ENCODE measurements around the gene UST.

The UST gene, protein sequence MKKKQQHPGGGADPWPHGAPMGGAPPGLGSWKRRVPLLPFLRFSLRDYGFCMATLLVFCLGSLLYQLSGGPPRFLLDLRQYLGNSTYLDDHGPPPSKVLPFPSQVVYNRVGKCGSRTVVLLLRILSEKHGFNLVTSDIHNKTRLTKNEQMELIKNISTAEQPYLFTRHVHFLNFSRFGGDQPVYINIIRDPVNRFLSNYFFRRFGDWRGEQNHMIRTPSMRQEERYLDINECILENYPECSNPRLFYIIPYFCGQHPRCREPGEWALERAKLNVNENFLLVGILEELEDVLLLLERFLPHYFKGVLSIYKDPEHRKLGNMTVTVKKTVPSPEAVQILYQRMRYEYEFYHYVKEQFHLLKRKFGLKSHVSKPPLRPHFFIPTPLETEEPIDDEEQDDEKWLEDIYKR

DNA sequence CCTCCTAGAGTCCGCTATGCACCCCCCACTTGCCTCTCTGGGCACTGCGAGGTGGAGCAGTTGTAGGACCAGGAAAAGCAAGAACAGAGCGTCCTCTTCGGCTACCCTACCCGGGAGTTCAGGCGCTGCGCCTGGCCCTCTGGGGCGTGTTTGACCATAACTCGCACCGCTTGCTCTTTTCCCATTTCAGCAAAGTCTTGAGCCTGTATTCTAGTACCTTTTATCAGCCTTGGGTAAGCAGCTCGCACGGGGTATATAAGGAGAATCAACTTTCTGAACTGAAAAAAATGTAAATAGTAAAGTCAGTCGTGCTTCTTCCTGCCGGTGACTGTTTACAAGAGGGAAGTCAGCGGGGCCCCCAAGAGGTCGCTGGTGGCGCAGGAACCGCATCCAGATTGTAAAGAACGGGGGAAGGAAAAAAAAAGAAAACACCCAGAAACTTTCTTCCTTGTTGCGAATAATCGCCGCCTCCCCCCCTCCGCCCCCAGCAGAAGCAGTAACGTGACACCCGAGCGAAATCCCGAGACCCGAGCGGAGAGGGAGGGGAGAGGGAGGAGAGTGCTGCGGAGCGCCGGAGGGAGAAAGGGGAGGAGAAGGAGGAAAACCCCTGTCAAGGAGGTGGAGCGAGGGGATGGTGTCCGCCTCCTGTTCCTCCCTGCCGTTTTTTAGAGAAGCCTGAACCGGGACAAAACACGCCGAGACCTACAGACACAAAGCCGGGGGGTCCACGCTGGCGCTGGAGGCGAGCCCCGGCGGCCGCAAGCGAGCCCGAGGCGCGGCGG lies at the start of gene UST:
TSS of gene UST (plus strand) at position 668 of the 782 bp plus-strand sequence. CDS start 401 bp downstream, outside the sequence.
- peak; percentile 49 for DNase-seq

DNA sequence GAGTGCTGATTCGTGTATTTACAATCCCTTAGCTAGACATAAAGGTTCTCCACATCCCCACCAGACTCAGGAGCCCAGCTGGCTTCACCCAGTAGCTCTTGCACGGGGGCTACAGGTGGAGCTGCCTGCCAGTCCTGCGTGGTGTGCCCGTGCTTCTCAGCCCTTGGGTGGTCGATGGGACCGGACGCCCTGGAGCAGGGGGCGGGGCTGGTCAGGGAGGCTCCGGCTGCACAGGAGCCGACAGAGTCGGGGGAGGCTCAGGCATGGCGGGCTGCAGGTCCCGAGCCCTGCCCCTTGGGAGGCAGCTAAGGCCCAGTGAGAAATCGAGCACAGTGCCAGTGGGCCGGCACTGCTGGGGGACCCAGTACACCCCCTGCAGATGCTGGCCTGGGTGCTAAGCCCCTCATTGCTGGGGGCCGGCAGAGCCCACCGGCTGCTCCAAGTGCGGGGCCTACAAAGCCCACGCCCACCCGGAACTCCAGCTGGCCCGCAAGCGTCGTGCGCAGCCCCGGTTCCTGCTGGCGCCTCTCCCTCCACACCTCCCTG lies 48.9 kb upstream of the UST start:
- DNase-seq: no peak

DNA sequence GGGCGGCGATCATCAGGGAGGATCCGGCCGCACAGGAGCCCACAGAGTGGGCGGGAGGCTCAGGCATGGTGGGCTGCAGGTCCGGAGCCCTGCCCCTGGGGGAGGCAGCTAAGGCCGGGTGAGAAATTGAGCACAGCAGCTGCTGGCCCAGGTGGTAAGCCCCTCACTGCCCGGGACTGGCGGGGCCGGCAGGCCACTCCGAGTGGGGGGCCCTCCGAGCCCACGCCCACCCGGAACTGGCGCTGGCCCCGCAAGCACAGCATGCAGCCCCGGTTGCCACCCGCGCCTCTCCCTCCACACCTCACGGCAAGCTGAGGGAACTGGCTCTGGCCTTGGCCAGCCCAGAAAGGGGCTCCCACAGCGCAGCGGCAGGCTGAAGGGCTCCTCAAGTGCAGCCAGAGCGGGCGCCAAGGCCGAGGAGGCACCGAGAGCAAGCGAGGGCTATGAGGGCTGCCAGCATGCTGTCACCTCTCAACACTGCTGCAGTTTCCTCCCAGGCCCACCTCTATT lies 48.1 kb upstream of the UST start:
- DNase-seq: no peak

DNA sequence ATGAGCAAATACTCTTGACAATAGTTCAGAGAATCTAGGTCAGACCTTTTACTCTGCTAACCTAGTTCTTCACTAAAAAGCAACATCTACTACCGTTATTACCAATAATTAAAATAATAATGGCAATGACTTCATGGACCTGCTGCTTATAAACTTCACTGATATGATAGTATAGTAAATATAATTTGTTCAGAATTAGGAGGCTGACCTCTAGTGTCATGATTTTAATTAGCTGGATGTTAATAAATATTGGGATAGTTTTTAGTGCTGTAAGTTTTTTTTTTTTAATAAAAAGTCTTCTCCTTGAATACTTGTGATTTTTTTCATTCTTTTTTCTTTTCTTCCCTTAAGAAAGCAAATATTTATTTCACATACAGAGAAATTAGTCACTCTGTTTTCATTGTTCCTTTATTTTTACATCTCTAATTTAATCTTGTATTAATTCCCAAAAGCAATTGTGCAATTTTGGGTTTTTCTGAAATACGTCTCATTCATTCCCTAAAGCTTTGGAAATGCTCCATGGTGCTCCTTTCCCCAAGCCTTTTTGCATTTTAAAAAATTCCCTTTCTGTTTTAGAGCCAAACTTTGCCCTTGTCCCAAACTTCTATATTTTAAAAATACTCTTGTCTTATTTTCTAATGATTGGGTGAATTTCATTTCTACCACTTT lies 46.6 kb upstream of the UST start:
- DNase-seq: no peak

DNA sequence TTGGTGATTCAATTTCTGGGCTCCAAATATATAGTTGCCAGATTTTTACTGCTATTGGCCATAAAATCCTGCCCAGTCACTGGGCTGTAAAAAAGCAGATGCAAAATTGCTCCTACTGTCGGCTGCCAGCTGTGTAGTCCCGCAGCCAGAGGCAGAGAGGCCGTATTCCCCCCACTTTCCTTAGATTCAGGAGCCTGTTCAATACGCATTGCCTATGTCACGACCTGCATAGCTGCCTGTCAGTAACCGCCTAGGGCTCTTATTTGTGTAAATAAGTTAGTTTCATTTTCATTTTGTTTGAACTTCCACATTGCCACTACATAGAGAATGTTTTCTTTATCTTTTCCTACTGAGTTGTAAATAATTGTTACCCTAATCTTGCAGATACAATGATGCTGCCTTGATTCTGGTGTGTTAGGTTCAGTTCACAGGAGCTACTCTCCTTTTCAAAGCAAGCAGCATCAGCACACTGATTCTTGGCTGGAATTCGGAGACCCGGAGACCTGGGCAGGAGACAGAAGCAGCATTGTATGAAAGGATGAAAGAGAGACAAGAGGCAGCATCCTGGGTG lies 46.0 kb upstream of the UST start:
- peak; percentile 36 for DNase-seq

DNA sequence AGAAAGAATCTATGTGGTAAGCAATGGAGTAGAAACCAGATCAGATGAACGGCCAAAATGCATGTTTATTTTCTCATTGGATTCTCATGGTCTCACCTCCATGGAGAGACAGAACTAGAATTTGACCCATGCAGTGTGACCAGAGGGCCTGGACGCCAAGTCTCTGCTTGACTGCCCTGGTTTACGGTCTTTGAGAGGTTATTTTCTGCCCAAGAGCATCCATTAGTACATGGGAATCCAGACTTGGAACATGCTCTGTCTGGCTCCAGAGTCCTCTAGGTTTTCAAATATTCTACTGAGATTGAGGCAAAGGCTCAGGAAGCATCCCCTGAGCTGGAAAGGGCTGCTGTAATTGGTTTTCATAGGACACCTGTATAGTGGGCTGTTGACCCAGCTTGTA lies 45.5 kb upstream of the UST start:
- no peak for DNase-seq

DNA sequence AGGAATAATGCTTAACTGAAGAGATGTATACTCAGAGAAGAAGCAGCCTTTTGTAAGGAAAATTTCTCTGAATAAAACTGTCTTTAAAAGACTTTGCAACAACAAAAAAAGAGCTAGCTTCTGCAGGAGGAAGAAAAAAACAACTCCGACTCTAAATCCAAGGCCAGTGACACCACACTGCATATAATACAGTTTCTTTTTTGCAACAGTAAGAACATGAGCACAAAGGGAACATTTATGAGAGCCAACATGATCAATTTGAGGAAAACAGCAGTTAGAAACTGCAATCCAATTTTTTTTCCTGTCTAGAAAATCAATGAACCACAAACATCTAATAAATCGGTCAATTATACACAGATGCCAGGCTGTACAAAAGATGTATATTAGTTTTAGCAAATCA lies 42.9 kb upstream of the UST start:
- DNase-seq: no peak

DNA sequence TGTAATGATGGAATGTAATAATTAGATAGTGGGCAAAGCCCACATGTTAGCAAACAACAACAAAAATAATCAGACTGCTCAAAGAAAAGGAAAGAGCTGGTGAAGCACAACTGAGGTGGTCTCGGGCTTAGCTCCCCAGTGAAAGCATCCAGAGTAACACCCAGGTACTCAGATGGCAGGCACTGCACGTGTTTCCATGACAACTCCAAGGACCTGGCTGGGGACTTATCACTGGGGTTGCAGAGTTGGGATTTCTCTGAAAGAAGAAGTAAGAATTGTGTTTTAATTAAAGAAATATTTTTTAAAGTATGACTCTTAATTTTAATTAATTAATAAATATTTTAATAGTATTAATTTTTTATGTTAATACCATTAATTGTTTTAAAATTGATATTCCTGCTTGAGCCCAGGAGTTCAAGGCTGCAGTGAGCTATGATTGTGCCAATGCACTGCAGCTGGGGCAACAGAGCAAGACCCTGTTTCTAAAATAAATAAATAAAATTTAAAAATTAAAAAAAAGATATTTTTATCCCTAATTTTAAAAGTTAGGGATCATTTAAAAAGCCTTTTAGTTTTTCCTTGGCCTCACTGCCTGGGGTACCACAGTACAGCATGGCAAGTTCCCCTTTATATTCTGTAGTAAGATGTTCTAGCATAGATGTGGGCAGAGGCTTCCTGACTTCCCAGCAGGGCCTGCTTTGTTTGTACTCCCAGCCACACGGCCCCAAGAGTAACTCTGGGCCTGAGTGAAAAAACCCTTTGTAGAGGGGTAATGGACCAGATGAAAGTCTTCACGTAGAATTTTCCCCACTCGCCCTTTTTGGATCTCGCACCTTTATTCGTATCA lies 42.2 kb upstream of the UST start:
- no peak for DNase-seq

DNA sequence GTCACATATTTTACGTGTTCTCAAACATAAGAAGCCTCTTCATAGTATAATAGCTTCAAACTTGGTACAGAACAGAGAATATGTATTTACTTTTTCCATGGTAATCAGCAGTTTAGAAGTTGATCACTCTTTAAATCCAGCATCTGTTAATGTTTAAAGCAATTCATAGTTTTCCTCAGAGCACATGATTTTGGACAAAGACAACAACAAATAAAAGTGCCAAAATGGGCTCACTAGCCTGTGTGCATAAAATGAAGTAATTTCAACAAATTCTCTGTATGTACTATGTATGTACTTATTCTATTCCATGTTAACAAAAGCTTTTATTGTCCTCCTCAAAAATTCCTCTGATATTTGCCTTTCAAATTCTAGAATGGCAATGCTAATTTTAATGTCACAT lies 38.1 kb upstream of the UST start:
- no peak for DNase-seq

DNA sequence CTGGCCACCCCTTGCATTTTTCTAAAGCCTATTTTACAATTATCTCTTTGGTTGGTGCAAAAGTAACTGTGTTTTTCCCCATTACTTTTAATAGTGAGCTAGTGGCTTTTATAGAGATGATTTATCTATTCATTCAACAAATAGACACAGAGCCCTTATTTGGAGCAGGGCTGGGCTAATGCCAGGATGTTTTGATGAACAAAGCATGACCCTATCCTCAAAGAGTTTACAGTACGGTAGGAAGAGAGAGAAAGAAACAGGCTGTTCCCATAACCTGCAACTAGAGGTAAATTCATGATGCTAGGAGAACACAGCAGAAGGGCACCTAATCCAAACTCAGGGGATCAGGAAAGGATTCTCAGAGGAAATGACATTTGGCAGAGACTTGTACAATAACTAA lies 37.3 kb upstream of the UST start:
- DNase-seq: no peak

DNA sequence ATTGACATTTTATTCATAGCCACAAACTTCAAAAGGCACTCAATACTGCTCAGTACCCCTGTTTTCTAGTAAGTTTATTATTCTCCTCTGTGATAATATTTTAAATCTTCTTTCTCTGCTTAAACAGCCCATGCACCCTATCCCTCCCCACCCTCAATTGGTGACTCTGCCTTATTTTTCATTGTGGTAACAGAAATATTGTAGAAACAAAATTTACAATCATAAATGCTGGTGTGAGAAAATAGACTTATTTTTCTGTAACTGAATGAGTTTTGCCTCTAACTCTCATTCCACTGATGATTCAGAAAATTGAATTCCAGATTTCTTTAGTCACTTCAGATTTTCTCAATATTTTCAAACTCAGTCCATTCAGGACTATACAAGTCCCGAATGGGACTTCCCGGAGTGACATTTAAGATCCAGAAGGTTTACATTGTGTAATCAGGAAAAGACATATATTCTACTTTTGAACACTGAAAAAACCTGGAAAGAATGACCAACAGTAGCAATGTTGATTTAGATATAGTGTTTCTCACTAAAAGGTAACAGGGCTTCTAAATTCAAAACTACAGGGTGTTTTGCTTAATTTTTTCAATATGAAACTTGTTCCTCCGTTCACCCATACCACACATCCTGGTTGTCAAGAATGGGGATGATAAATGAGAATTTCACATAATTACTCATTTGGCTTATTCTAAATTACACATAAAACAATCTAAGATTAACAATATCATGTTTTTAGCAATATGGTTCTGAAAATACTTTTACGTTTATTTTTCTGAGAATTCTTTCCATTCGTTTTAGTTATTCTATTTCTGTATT lies 34.8 kb upstream of the UST start:
- no peak for DNase-seq

DNA sequence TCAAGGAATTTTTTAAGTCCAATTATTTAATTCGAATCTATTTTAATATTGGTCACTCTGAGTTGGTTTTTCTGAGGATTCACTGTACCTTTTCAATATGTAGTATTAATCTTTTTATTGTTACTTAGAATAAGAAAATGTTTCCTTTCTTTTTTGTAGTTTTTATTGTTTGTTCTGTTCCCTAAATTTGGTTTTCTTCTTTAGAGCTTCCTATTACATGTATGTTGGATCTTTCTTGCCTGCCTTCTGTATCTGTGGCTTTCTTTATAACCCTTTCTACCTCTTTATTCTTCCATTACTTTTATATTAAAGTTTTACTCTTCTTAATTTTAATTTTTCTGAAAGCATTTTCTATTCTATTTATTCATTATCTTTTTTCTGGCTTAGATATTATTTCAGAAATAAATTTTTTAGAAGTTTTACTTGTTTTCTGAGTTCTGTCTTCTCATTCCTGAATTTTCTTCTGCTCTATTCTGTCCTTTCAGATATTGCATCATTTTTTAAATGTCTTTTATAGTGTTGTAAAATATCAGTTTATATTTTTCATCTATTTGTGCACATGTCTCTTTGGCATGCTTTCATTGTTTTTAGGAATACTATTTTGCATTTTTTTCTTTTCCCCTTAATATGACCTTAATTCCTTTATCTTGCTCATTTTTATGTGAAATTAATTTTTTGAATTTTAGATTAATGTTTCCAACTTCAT lies 33.6 kb upstream of the UST start:
- no peak for DNase-seq

DNA sequence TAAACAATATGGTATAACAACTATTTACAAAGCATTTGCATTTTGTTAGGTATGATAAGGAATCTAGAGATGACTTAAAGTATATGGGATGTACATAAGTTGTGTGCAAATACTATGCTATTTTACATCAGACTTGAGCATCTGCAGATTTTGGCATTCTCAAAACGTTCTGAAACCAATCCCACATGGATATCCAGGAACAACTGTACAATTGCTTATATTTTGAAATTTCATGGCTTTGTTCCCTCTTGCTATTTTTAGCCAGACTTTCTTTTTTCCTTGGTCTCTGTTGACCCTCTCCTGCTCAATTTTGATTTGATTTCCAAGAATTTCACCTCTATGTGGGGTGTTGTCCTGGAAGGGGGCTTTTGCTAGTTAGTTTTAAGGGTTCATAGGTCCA lies 32.9 kb upstream of the UST start:
- DNase-seq: no peak

DNA sequence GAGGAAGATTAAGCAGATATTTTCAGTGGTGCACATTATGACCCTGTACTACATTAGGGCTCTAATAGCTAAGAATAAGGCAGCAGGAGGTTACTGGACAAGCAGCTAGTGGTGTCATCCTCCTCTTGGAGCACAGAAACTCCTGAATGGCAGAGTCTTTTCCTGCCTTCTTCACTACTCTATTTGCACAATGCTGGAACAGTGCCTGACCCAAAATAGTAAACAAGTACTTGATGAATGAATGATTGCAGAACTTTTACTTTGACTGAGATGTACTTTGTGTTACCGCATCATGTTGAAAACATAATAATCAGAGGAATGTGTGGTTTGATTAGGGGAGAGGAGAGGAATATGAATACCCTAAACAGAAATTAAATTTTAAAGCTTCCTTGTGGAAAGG lies 30.0 kb upstream of the UST start:
- no peak for DNase-seq

DNA sequence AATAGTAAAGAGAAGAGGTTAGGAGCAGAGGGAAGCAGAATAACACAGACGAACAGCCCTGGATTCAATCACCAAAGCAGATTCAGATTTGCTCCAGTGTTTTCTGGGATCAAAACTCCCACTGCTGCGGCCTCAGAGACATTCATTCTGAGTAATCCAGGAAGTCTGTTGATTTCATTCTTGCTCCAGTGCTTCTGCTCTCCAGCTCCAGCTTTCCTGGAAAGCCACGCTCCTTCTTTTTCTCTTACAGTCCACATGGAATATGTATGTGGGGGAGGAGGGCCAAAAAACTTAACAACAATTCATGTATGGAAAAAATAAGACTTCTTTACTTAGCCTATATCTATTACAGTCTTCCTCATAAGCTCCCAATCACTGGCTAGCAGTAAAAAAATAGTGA lies 26.4 kb upstream of the UST start:
- no peak for DNase-seq

DNA sequence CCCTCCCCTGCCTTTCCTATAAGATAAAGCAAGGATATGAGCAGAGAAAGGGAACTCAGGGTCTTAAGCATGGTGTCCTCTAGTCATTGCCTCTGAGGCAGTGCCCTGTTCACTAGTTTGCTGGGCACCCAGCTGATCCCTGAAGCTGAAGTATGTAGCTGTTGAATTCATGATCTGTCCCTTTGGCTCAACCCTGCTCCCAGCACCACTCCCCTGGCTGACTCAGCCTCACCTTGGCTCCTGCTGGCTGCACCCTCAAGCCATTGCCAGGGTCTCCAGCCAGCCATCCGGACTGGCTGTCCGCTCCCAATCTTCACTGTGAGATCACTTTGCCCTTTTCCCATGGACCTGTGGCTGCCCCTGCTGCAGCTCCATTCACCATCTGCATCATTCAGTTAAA lies 25.9 kb upstream of the UST start:
- DNase-seq: no peak

DNA sequence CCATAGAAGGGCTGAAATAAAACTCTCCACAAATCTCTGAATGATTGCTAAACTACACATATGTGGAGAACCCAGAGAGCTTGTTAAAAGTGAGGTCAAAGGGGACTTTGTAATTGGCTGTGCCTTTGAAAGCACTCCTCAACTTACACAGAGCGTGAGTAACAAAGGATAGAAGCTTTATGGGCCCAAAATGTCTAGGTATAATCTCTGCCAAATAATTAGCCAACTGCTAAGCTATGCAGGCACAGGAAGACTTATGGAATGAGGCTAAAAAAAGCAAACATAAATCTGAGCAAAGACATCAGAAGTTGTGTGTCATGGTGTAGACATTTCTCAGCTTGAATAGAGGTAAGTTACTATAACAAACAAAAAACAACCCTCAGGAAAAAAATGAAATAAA lies 23.3 kb upstream of the UST start:
- DNase-seq: no peak

DNA sequence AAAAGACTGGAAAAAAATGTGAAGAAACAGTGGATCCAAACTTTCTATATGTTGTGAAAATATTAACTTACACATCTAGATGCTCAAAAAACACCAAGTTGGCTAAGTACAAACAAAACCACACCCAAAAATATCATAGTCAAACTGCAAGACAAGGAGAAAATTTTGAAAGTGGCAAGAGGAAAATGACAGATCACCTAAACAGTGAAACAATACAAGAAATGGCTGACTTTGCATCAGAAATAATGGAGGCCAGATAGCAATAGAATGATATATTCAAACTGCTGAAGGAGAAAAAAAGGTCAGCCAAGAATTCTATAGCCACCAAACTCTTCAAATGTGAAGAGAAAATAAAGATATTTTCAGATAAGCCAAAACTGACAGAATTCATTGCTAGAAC lies 22.4 kb upstream of the UST start:
- DNase-seq: no peak

DNA sequence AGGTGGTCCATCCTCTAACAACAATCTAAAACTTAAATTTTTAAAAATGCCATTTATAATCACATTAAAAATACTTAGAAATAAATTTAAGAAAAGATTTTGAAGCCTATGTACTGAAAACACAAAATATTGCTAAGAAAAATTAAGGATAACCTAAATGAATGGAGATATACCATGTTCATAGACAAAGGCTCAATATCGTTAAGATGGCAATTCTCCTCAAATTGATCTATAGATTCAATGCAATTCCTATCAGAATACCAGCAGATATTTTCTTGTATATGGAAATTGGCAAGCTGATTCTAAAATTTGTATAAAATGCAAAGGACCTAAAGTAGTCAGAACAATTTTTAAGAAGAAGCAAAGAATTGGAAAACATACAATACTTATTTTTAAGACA lies 19.7 kb upstream of the UST start:
- no peak for DNase-seq

DNA sequence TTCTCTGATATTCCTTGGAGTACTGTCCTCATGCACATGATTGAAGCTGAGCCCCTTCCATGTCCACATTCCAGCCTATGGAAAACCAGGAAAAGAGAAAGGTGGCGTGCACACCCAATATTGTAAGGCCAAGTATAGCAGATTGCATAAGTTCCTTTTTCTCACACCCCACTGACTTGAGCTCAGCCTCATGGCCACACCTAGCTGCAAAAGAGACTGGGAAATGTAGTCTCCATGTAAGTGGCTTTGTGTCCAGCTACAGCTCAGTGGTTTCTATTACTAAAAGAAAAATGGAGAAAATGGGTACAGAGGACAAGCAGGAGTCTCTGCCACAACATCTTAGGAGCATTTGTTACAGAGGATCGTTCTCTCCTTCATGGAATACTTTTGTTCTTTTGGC lies 10.8 kb upstream of the UST start:
- DNase-seq: no peak

Data from NCI-H1092 treated with DMSO at 0.1 percent for 48 hours (cell line).